Hair follicle dermal papilla cell (primary cell): Measurements from ENCODE around the gene MORN1. TPM values are rescaled to one million over a fixed set of nuclear protein-coding genes. Genes with fewer than 3 reads are reported as not detected.

Source experiments
- total RNA-seq: library from RNA; depleted of rRNA; stranded (reverse); fragments of >200 nt; gene quantifications from 2 replicates; pipeline ENCODE4 v1.2.3, GENCODE V29; 2012

MORN1 gene
- 11.2 and 11.4 TPM in 2 replicates for total RNA-seq

GRCh38 chr1:2391041-2391930 lies at the start of gene MORN1, which contains the start of gene RER1:
Gene MORN1, minus strand, starts transcription at chr1:2391554. Its CDS starts 21 bp downstream, at chr1:2391533.
Gene RER1, plus strand, starts transcription at chr1:2391841. Its CDS starts 3,950 bp downstream, at chr1:2395791.

GRCh38 chr1:2412395-2412772 lies 21.0 kb upstream of the MORN1 start, which contains the start of gene PEX10:
Gene PEX10, minus strand, starts transcription at chr1:2412564. Its CDS starts 62 bp downstream, at chr1:2412502.

Other genes starting within 250 kb of the MORN1 start
- gene FAAP20, start 196.8 kb downstream of the MORN1 start, total RNA-seq: 24.4 and 24.7 TPM in 2 replicates
- 34.9 and 41.7 TPM in 2 replicates for gene SKI, start 163.2 kb downstream of the MORN1 start, total RNA-seq
- 58.4 and 63.4 TPM in 2 replicates for gene RER1, start 287 bp upstream of the MORN1 start, total RNA-seq
- 40.2 and 43.4 TPM in 2 replicates for gene PEX10, start 21.0 kb upstream of the MORN1 start, total RNA-seq
- gene PLCH2, start 84.7 kb upstream of the MORN1 start, total RNA-seq: 0.12 and 0.65 TPM in 2 replicates
- gene PANK4, start 135.0 kb upstream of the MORN1 start, total RNA-seq: 23.9 and 33.3 TPM in 2 replicates
- 0.36 TPM in 1 of 2 replicates, not detected in the other for gene HES5, start 138.7 kb upstream of the MORN1 start, total RNA-seq
- 30.6 and 38.6 TPM in 2 replicates for gene TNFRSF14, start 164.8 kb upstream of the MORN1 start, total RNA-seq
- 19.8 and 23.8 TPM in 2 replicates for gene PRXL2B, start 195.2 kb upstream of the MORN1 start, total RNA-seq
- gene MMEL1, start 241.5 kb upstream of the MORN1 start, total RNA-seq: 1.2 TPM in 1 of 2 replicates, not detected in the other